Eye (tissue), 1 donor: Measurements from ENCODE around the gene SIRT3.
A peak's percentile ranks its signal among the peaks of the same experiment; 100 is the strongest.

ENCODE experiments used
- DNase-seq: peaks from one replicate; pipeline ENCODE4 v3.0.0-alpha.2; 2015

SIRT3 gene

GRCh38 chr11:235997-236773 lies at the start of gene SIRT3:
TSS of gene SIRT3 (minus strand) at chr11:236342. CDS start at chr11:236328, 14 bp downstream.
- peak; percentile 94 for DNase-seq

- no peak for DNase-seq
Observed at GRCh38 chr11:285894-286220, 49.7 kb upstream of the SIRT3 start.

- no peak for DNase-seq
Observed at GRCh38 chr11:285021-285893, 49.1 kb upstream of the SIRT3 start.

GRCh38 chr11:284105-285020 lies 48.2 kb upstream of the SIRT3 start:
- no peak for DNase-seq

- no peak for DNase-seq
Observed at GRCh38 chr11:283405-284104, 47.4 kb upstream of the SIRT3 start.

GRCh38 chr11:282630-283360 lies 46.7 kb upstream of the SIRT3 start:
- DNase-seq, result no peak

- no peak for DNase-seq
Observed at GRCh38 chr11:282171-282570, 46.0 kb upstream of the SIRT3 start.

GRCh38 chr11:281486-282161 lies 45.5 kb upstream of the SIRT3 start:
- no peak for DNase-seq

GRCh38 chr11:280706-281485 lies 44.8 kb upstream of the SIRT3 start:
- DNase-seq, result peak; percentile 39

- DNase-seq, result peak; percentile 57
Observed at GRCh38 chr11:279966-280705, 44.0 kb upstream of the SIRT3 start.

GRCh38 chr11:279040-279965 lies 43.2 kb upstream of the SIRT3 start:
- DNase-seq, result peak; percentile 20

GRCh38 chr11:278001-278951 lies 42.1 kb upstream of the SIRT3 start, which contains the start of gene NLRP6:
TSS of gene NLRP6 (plus strand) at chr11:278407. CDS start at chr11:278570, 163 bp downstream.
- DNase-seq, result no peak

- DNase-seq, result no peak
Observed at GRCh38 chr11:276219-276618, 40.1 kb upstream of the SIRT3 start.

GRCh38 chr11:272931-273198 lies 36.7 kb upstream of the SIRT3 start:
- no peak for DNase-seq

- no peak for DNase-seq
Observed at GRCh38 chr11:272195-272930, 36.2 kb upstream of the SIRT3 start.

- no peak for DNase-seq
Observed at GRCh38 chr11:271319-271715, 35.2 kb upstream of the SIRT3 start.
